ENCODE data around the gene CHAMP1.

The CHAMP1 gene, protein sequence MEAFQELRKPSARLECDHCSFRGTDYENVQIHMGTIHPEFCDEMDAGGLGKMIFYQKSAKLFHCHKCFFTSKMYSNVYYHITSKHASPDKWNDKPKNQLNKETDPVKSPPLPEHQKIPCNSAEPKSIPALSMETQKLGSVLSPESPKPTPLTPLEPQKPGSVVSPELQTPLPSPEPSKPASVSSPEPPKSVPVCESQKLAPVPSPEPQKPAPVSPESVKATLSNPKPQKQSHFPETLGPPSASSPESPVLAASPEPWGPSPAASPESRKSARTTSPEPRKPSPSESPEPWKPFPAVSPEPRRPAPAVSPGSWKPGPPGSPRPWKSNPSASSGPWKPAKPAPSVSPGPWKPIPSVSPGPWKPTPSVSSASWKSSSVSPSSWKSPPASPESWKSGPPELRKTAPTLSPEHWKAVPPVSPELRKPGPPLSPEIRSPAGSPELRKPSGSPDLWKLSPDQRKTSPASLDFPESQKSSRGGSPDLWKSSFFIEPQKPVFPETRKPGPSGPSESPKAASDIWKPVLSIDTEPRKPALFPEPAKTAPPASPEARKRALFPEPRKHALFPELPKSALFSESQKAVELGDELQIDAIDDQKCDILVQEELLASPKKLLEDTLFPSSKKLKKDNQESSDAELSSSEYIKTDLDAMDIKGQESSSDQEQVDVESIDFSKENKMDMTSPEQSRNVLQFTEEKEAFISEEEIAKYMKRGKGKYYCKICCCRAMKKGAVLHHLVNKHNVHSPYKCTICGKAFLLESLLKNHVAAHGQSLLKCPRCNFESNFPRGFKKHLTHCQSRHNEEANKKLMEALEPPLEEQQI

DNA sequence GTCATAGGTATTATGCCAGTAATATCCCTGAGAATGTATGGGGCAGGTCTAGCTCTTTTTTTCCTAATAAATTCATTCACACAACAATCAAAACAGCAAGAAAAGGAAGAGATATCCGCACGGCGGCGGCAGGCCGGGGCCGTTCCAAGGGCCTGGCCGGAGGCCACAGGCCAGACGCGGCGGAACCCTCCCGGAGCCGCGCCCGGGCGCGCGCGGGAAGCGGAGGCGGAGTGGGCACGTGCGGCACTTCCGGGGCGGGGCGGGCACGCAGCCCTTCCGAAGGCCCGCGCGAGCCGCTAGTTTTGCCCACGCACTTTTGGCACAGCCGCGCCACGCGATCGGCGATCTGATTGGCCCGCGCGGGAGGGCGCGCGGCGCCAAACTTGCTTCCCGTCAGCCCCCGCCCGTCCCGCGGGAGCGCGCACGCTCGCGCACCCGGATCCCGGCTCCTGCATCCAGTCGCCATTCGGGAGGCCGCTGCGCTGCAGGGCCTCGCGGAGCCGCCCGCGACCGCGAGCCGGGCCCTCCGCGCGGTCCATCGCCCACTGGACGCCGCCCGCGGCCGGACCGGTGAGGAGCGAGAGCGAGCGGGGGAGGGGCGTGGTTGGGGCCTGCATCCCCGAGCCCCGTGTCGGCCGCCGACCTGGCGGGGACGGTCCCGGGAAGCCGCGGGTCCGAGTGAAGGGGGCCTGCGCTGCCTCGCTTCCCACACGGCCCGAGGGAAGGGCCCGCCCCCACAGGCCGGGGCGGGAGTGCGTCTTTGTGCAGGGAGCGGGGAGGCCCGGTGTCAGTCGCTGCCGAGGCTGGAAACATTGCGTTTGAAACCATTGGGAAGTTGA lies at the start of gene CHAMP1:
CHAMP1 (plus strand) TSS at position 430 of the 839 bp plus-strand sequence. CDS start 9,340 bp downstream, outside the sequence.
- in situ Hi-C loops (cut with MboI; ENCODE audit: low pct_unique_long_range_greater_than_20kb, low sequenced_read_pairs) = no loop called here
- DNase-seq = peak; percentile 97

DNA sequence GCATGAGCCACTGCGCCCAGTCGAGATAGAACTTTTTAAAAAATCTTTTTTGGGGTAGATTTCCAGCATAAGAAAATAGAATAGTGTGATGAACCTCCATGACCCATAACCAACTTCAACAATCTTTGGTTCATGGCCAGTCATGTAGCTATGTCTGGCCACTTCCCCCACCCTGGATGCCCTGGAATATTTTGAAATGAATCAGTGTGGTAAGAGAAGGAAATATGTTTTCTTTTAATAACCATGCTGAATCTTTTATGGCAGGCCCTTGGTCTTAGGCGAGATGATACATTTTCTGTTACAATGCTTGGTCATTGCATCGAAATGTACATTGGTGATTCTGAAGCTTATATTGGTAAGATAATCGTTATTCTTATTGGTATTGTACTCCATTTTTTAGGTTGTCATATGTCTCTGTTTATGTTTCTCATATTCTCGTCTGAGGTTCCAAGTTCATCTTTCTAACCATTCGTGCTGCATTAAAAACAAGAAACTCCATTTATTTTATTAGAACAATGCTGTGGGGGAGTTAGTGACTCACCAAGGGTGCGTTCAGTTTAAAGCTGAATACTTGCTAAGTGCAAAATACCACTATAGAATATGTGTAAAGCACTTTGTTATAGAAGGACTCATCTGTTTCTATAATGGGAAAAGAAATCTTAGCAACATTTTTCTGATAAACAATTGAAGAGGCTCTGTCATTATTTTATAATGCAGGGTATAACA lies 49.3 kb upstream of the CHAMP1 start:
- no peak for DNase-seq
- in situ Hi-C loops (cut with MboI; ENCODE audit: low pct_unique_long_range_greater_than_20kb, low sequenced_read_pairs) = no loop called here

DNA sequence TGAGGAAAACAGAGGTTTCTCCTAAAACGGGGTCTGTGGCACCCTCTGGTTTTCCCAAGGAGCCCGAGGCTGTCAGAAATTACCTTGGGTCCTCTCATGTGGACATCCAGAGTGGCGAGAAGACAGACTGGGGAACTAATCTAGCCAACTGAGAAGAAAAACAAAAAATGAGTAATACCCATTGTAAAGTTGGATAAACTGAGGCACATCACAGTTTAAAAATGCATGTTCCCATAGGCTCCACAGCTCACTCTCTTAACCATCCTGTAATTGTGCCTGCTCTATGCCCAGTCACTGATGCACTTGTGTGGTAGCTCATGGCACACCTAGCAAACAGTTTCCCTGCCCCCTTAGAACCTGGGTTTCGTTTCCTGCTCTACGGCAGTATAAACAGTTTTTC lies 48.1 kb upstream of the CHAMP1 start:
- no peak for DNase-seq
- in situ Hi-C loops (cut with MboI; ENCODE audit: low pct_unique_long_range_greater_than_20kb, low sequenced_read_pairs) = no loop called here

DNA sequence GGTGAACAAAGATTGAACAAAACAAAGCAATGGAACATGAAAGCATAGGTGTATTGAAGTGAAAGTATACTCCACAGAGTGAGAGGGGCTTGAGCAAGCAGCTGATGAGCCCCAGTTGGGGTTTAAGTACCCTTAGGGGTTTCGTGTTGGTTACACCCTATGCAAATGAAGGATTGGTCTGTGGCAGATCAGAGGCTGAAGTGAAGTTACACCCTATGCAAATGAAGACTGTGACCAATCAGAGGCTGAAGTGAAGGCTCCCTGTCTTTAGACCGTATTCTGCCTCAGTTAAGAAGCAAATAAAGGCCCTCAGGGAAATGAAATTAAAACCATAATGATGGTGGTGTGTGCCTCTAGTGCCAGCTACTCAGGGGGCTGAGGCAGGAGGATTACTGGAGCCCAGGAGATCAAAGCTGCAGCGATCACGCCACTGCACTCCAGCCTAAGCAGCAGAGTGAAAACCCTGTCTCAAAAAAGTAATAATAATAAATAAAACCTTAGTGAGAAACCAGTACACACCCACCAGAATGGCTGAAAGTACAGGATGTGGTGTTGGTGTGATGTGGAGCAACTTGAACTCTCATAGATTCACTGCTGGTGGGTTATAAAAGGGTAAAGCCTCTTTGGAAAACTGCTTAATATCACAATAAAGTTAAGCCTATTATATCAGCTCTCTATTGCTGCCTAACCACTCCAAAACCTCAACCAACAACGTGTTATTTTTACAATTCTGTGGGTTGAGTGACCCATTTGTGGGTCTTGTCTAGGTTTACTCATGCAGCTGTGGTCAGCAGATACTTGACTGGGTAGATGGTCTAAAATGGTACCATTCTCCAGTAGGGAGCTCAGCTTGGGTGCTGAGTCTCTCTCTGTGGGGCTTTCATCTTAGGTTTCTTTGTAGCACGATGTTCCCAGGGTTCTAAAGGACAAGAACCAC lies 45.7 kb upstream of the CHAMP1 start:
- in situ Hi-C loops (cut with MboI; ENCODE audit: low pct_unique_long_range_greater_than_20kb, low sequenced_read_pairs) = no loop called here
- DNase-seq = no peak

DNA sequence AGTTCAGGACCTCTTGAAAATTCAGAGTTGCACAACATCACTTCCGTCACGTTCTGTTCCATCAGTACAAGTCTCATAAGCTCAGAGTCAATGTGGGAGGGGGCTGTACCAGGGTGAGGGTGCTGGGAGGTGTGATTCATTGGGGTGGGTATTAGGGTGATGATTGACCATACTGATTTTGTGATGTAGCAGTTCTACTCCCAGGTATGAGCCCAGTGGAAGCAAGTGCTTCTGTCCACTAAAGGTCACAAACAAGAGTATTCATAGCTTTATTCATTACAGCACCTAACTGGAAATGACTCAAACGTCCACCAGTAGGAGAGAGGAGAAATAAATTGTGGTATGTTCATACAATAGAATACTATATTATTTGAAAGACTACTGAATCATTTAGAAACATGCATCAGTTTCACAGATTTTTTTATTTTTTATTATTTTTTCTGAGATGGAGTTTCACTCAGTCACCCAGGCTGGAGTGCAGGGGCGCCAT lies 45.0 kb upstream of the CHAMP1 start:
- DNase-seq = no peak
- in situ Hi-C loops (cut with MboI; ENCODE audit: low pct_unique_long_range_greater_than_20kb, low sequenced_read_pairs) = no loop called here

DNA sequence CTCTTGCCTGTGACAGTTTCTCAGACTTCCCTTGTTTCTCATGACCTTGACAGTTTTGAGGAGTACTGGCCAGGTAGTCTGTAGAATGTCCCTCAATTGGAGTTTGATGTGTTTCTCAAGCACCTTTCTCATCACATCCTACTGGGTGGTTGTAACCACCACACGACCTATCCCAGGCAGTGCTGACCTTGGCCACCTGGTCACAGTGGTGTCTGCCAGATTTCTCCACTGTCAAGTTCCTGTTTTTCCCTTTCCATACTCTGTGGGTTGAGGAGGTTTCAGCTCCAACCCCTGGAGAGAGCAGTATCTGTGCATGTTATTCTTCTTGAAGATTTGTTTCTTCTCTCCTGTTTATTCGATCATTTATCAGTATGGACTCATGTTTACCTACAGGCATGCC lies 41.3 kb upstream of the CHAMP1 start:
- in situ Hi-C loops (cut with MboI; ENCODE audit: low pct_unique_long_range_greater_than_20kb, low sequenced_read_pairs) = no loop called here
- DNase-seq = peak; percentile 23

DNA sequence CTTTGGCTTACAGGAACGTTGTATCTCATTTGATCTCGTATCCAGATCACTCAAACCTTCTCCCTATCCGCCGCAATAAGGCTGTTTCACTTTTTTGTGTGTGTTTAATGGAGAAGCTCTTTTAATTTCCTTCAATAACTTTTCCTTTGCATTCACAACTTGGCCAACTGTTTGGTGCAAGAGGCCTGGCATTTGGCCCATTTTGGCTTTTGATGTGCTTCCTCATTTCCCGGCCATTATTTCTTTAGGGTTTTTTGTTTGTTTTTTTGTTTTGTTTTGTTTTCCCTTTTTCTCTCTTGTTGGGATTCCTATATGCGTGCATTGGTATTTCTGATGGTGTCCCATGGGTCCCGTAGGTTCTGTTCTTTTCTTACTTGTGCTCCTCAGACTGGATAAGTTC lies 39.0 kb upstream of the CHAMP1 start:
- in situ Hi-C loops (cut with MboI; ENCODE audit: low pct_unique_long_range_greater_than_20kb, low sequenced_read_pairs) = no loop called here
- DNase-seq = peak; percentile 37

- in situ Hi-C loops (cut with MboI; ENCODE audit: low pct_unique_long_range_greater_than_20kb, low sequenced_read_pairs) = no loop called here
- DNase-seq = no peak
Observed at GRCh38 chr13:114279146-114279545, 35.2 kb upstream of the CHAMP1 start.

DNA sequence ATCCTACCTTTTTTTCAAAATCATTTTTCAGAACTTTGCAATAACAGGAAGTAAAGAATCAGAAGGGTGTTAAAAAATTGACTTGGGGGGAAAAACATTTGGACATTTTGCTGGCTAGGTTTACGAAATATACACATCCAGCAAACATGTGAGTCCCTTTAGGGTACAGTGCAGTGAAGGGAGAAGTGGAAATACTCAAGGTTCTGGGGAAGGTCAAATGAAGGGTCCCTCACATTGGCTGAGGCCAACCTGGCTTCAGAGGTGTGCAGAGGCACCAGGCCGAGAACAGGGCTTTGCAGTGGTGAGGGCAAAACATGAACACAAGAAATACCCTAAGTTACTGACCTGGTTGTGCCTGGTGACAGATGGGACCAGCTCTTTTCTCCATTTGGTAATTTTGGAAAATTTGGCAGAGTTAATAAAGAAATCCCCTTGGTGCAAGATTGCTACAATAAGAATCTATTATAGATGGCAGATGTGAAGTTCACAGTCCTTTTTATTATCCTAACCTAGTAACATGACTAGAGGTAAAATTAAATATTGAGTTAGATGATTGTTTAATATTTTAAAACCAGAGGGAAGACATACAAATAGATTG lies 34.4 kb upstream of the CHAMP1 start:
- DNase-seq = no peak
- in situ Hi-C loops (cut with MboI; ENCODE audit: low pct_unique_long_range_greater_than_20kb, low sequenced_read_pairs) = no loop called here

- peak; percentile 88 for DNase-seq
- in situ Hi-C loops (cut with MboI; ENCODE audit: low pct_unique_long_range_greater_than_20kb, low sequenced_read_pairs) = no loop called here
Observed at GRCh38 chr13:114281351-114282040, 32.8 kb upstream of the CHAMP1 start, which contains the start of gene UPF3A. UPF3A (plus strand) TSS chr13:114281601; CDS start chr13:114281640, 39 bp downstream.

DNA sequence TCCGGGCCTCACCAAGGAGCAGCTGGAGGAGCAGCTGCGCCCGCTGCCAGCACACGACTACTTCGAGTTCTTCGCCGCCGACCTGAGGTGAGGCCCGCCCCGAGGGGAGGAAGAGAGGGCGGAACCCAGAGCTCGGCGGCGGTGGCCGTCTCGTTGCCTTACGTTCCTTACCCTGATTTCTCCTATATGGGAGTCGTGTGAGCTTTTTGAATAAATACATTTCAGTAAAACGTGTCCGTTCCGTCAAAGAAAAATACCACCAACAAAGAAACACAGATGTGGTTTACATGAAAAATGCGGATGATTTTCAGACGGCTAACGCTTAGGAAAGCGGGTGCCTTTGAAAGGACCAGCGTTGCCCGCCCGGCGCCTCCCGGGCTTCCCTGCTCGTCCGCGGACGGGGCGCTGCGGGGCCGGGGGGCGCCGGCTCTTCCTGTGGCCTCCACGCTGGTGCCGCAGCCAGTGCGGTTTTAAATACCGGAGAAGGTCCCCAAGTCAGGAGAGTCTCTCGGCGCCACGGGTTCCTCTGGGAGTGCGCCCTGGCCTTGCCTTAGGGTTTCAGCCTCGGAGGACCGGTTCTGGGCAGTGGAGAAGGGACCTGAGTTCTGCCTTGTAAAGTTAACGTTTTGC lies 32.1 kb upstream of the CHAMP1 start:
- in situ Hi-C loops (cut with MboI; ENCODE audit: low pct_unique_long_range_greater_than_20kb, low sequenced_read_pairs) = no loop called here
- DNase-seq = peak; percentile 87

DNA sequence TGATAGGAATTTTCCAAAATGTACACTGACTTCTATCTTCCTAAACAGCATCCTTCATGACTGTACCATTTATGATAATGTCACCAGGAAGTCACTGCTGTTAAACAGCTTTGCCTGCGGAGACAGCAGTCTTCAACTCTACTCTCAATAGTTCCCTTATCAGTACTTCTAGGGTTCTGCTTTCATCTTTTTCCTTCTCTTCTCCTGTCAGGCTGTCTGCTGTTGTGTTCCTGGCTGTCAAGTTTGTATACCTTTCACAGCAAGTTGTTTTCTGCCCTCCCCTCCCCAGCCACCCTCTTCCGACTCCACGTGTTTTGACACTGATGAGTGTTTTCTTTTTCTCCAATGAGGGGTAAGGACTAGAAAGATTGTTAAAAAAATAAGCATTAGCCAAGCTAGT lies 30.7 kb upstream of the CHAMP1 start:
- in situ Hi-C loops (cut with MboI; ENCODE audit: low pct_unique_long_range_greater_than_20kb, low sequenced_read_pairs) = no loop called here
- peak; percentile 38 for DNase-seq

DNA sequence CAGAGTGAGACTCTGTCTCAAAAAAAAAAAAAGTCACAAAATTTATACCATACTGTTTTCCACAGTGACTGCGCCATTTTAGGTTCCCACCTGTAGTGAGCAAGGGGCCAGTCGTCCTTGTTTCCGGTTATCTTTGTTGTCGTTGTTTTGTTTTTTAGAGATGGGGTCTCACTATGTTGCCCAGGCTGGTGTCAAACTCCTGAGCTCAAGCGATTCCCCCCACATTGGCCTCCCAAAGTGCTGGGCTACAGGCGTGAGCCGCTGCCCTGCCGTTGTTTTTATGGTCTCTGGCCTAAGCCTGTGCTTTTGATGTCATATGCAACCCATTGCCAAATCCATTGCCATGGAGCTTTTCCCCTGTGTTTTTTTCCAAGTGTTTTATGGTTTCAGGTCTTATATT lies 29.6 kb upstream of the CHAMP1 start:
- in situ Hi-C loops (cut with MboI; ENCODE audit: low pct_unique_long_range_greater_than_20kb, low sequenced_read_pairs) = no loop called here

DNA sequence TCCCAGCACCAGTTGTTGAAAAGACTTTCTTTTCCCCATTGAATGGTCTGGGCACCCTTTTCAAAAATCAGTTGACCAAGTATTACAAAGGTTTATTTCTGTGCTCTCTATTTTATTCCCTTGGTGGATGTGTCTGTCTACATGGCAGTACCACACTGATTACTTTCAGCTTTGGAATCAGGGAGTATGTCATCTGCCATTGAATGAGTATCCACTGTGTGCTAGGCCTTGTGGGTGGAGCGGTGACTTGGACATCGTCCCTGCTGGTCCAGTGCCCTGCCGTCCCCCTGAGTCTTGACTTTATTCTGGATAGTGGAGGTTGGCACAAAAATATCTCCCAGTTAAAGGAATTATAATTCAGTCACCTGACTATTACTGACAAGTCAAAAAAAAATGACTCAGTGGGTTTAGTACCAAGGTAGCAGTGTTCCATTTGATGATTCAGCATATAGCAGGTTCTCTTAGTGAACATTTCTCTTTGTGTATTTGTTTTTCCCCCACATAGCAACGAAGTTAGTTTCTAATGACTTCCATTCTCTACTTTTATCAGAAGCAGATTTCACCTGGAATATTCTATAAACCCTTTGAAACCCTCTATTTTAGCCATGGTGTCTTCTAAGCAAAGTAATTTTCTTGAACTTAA lies 29.0 kb upstream of the CHAMP1 start:
- in situ Hi-C loops (cut with MboI; ENCODE audit: low pct_unique_long_range_greater_than_20kb, low sequenced_read_pairs) = no loop called here
- DNase-seq = no peak

More for the DNA sequence above, 29.6 kb upstream of the CHAMP1 start:
- no peak for DNase-seq

- in situ Hi-C loops (cut with MboI; ENCODE audit: low pct_unique_long_range_greater_than_20kb, low sequenced_read_pairs) = no loop called here
- DNase-seq = no peak
Observed at GRCh38 chr13:114286808-114287207, 27.5 kb upstream of the CHAMP1 start.

- DNase-seq = no peak
- in situ Hi-C loops (cut with MboI; ENCODE audit: low pct_unique_long_range_greater_than_20kb, low sequenced_read_pairs) = no loop called here
Observed at GRCh38 chr13:114288157-114288591, 26.1 kb upstream of the CHAMP1 start.

Data from KBM-7 (cell line).